SK-N-SH (cell line): ENCODE results near the gene AJUBA.

Experiments
- CTCF ChIP-seq: fragments of 200-600 bp; sonication (generic); IDR thresholded peaks from 2 replicates; pipeline ENCODE4 v1.6.1; 2017; ENCODE audit warnings: antibody characterized with exemption, mild to moderate bottlenecking, moderate library complexity
- POLR2AphosphoS5 ChIP-seq: IDR thresholded peaks from 2 replicates; pipeline ENCODE4 v1.6.1; 2012; ENCODE audit warnings: low read depth, low read length

DNA sequence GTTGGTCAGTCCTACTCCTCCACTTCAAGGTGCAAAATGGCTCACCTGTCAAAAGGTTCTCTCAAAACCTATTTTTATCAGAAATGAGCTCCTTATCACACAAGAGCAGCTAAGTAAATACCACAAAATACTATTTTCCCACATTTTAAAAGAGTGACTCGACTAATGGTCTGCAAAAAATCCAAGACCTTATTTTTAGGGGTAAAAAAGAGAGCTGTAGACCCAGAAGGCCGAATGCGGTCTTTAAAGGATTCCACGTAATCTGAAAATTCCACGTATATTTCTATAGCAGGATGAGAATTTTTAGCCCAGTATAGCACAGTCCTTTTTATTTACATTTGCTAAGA, 23.8 kb upstream of the AJUBA start:
- TF ChIP-seq POLR2AphosphoS5, result no peak
- no peak for TF ChIP-seq CTCF
